Epithelial cell of esophagus (primary cell): ENCODE results near the gene HSD17B1.

ENCODE experiments used
- DNase-seq: peaks from one replicate; pipeline ENCODE4 v3.0.0; 2010; ENCODE audit warnings: low read depth
- H3K4me3 ChIP-seq: 2 replicates; pipeline ENCODE4 v1.5.1; 2011; ENCODE audit warnings: mild to moderate bottlenecking, low read length, control low read depth
- CTCF ChIP-seq: IDR thresholded peaks from 2 replicates; pipeline ENCODE4 v1.5.1; 2011; ENCODE audit warnings: low read depth, mild to moderate bottlenecking, low read length, control low read depth, inconsistent platforms; ENCODE audit not compliant: insufficient read depth; ENCODE audit errors: missing control alignments

HSD17B1 gene

DNA sequence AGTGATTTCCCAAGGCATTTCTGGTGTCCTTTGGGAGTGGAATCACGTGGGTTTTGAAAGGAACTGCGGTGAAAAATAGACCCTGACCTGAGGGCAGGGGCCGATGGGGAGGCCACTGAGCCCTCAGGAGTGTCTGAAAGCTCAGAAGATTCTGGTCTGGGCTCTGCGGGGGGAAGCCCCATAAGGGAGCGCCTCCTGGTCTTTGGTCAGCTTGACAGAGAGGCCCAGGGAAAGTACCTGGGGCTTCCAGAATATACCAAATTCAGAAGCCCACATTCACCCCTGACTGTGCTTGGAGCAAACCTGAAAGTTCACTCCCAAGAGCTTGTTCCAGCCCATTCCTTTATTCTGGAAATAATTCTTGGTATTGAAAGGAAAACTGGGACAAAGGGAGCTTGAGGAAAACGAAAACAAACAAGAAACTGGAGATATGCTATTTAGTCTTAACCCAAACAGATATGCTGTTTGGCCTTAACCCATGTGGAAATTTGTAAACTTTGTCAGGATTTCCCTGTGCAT is 39.9 kb upstream of the HSD17B1 start:
- no peak for DNase-seq
- TF ChIP-seq CTCF: no peak
- no peak overlapping the region for H3K4me3 ChIP-seq

DNA sequence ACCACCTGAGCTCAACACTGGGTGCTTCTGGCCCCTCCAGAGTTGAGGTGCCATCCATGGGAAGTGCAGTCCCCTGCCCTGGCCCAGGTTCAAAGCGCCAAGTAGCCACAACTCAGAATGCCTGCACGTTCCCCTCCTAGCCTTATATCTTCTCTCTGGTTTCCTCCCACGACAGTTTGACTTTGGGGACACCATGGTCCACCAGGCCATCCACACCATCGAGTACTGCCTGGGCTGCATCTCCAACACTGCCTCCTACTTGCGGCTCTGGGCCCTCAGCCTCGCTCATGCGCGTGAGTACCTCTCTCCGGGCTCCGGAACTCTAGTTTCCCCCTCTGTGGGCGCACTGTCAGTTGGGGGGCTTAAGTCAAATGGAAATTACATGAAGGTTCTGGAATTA is 39.0 kb upstream of the HSD17B1 start:
- no peak for TF ChIP-seq CTCF
- no peak overlapping the region for H3K4me3 ChIP-seq
- DNase-seq: no peak

GRCh38 chr17:42514279-42514678 is 38.4 kb upstream of the HSD17B1 start:
- no peak for TF ChIP-seq CTCF
- H3K4me3 ChIP-seq: no peak overlapping the region
- no peak for DNase-seq

DNA sequence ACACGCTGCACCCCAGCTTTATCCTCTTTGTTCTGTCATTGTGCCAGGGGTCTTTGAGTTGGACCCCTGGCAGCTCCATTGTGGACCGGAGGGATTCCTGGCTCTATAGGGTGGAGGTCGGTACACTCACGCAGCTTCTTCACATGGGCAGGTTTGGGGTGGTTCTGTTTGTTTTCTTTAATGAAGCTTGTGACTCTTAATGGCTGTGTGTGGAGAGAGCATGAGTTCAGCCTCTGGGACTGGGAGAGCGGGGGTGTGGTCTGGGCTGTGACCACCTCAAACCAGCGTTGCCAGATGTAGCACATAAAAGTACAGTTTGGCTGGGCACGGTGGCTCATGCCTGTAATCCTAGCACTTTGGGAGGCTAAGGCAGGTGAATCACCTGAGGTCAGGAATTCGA is 37.9 kb upstream of the HSD17B1 start:
- no peak overlapping the region for H3K4me3 ChIP-seq
- TF ChIP-seq CTCF: no peak
- DNase-seq: no peak

GRCh38 chr17:42517516-42517915 is 35.2 kb upstream of the HSD17B1 start:
- H3K4me3 ChIP-seq: no peak overlapping the region
- TF ChIP-seq CTCF: peak; percentile 89
- DNase-seq: peak; percentile 85

- no peak for TF ChIP-seq CTCF
- DNase-seq: peak; percentile 93
- H3K4me3 ChIP-seq: no peak overlapping the region
Observed at GRCh38 chr17:42518046-42518754, 34.5 kb upstream of the HSD17B1 start.
